OCI-LY7 (cell line): ENCODE data around the gene BHMT2. TPM values are rescaled to one million over a fixed set of nuclear protein-coding genes. Genes with fewer than 3 reads are reported as not detected.

Source experiments
- BruUV-seq: library from RNA; stranded (reverse); fragments of 400-500 nt; replicated peaks from 2 replicates; lab custom pipeline; 2021; lab: Mats Ljungman, UMichigan
- CTCF ChIA-PET: fragments of 300-600 bp; sonication (Branson Sonifier 250); formaldehyde crosslinking; loops from one replicate; lab custom pipeline; 2022; ENCODE audit warnings: antibody characterized with exemption; ENCODE audit not compliant: unreplicated experiment; lab: Charles Lee
- POLR2A ChIA-PET: fragments of 300-600 bp; sonication (Branson Sonifier 250); formaldehyde crosslinking; loops from one replicate; lab custom pipeline; 2022; ENCODE audit warnings: antibody characterized with exemption; lab: Charles Lee
- DNase-seq: peaks from one replicate; pipeline ENCODE4 v3.0.0-alpha.2; 2015; ENCODE audit warnings: low spot score
- H2AFZ ChIP-seq: fragments of 200-600 bp; sonication (generic), shearing (Covaris generic); 2 replicates; pipeline ENCODE4 v1.6.1; 2014; ENCODE audit warnings: mild to moderate bottlenecking, antibody characterized with exemption, low read length, moderate library complexity
- H3K27ac ChIP-seq: fragments of 200-600 bp; sonication (generic); 2 replicates; pipeline ENCODE4 v1.5.1; 2014; ENCODE audit warnings: mixed run types, low read depth, mild to moderate bottlenecking, moderate library complexity, low read length, inconsistent platforms; ENCODE audit not compliant: poor library complexity, severe bottlenecking
- H3K36me3 ChIP-seq: fragments of 200-600 bp; sonication (generic); 2 replicates; pipeline ENCODE4 v1.6.1; 2014; ENCODE audit warnings: mild to moderate bottlenecking, antibody characterized with exemption, low read length, moderate library complexity, mixed read lengths; ENCODE audit not compliant: insufficient read depth
- H3K4me1 ChIP-seq: fragments of 200-600 bp; sonication (generic); 2 replicates; pipeline ENCODE4 v1.5.1; 2014; ENCODE audit warnings: mild to moderate bottlenecking, low read length; ENCODE audit not compliant: insufficient read depth, poor library complexity, severe bottlenecking
- H3K4me2 ChIP-seq: fragments of 200-600 bp; sonication (generic); 2 replicates; pipeline ENCODE4 v1.6.1; 2014; ENCODE audit warnings: mild to moderate bottlenecking, low read length
- H3K4me3 ChIP-seq: fragments of 200-600 bp; sonication (generic); 2 replicates; pipeline ENCODE4 v1.5.1; 2014; ENCODE audit warnings: mild to moderate bottlenecking, low read depth, low read length; ENCODE audit not compliant: poor library complexity, severe bottlenecking
- H3K79me2 ChIP-seq: fragments of 200-600 bp; sonication (generic); 2 replicates; pipeline ENCODE4 v1.6.1; 2016; ENCODE audit warnings: low read depth, mild to moderate bottlenecking, low read length, moderate library complexity, mixed read lengths; ENCODE audit not compliant: insufficient read depth
- H3K9me2 ChIP-seq: fragments of 200-600 bp; sonication (generic); 2 replicates; pipeline ENCODE4 v1.6.1; 2016; ENCODE audit warnings: mild to moderate bottlenecking, low read length, mixed read lengths; ENCODE audit not compliant: insufficient read depth
- H3K9me3 ChIP-seq: fragments of 200-600 bp; sonication (generic); 2 replicates; pipeline ENCODE4 v1.6.1; 2014; ENCODE audit warnings: mild to moderate bottlenecking, mixed run types, low read length, mixed read lengths
- H4K20me1 ChIP-seq: fragments of 200-600 bp; sonication (generic); 2 replicates; pipeline ENCODE4 v1.6.1; 2014; ENCODE audit warnings: mild to moderate bottlenecking, antibody characterized with exemption, low read length, moderate library complexity, mixed read lengths; ENCODE audit not compliant: insufficient read depth
- CTCF ChIP-seq: fragments of 200-600 bp; sonication (generic); conservative IDR thresholded peaks from 2 replicates; pipeline ENCODE4 v1.5.1; 2014; ENCODE audit warnings: mild to moderate bottlenecking, antibody characterized with exemption, low read length, moderate library complexity, mixed read lengths
- EZH2phosphoT487 ChIP-seq: fragments of 200-600 bp; sonication (generic); IDR thresholded peaks from 2 replicates; pipeline ENCODE4 v1.6.1; 2018; ENCODE audit warnings: low read depth, borderline replicate concordance, mild to moderate bottlenecking, mixed run types, antibody characterized with exemption, low read length, moderate library complexity, mixed read lengths
- intact Hi-C: fragments of 100-400 bp; cut with micrococcal nuclease; formaldehyde crosslinking; loops from one replicate; pipeline ENCODE4 v1.10.0; 2022; ENCODE audit not compliant: unreplicated experiment
- total RNA-seq, 2 experiments: library from RNA; depleted of rRNA in 1 of 2; stranded (reverse); fragments of >200 nt in 1 of 2; shearing (Covaris generic) in 1 of 2; gene quantifications; 2 replicates each; pipeline ENCODE4 v1.2.3, GENCODE V29; 2014 to 2022

The BHMT2 gene
- total RNA-seq, 2 experiments from 2014 or later, result not detected

GRCh38 chr5:79081779-79082178 lies 12.2 kb downstream of the BHMT2 start:
- Histone ChIP-seq H3K79me2 (no peaks in the 10 kb centered on the region), H2AFZ (no peak overlapping the region), H4K20me1 (no peaks in the 10 kb centered on the region), H3K4me3 (no peak overlapping the region), H3K4me1 (no peaks in the 10 kb centered on the region), H3K27ac (no peak overlapping the region), H3K36me3 (no peaks in the 10 kb centered on the region), H3K9me2 (no peaks in the 10 kb centered on the region), H3K4me2 (no peak overlapping the region), H3K9me3 (no peaks in the 10 kb centered on the region)
- ChIA-PET POLR2A (interaction anchor here (0.7 kb wide), 1 partner anchor 387 kb away, joined by 4 read pairs; no protein-coding TSS in a partner anchor), CTCF (no interaction called here)
- no peak for TF ChIP-seq EZH2phosphoT487
- no peak for TF ChIP-seq CTCF
- BruUV-seq, result no TSS peak
- DNase-seq, result no peak
- intact Hi-C loops, result no loop called here

- Histone ChIP-seq H3K9me3 (no peaks in the 10 kb centered on the region), H3K4me3 (no peak overlapping the region), H4K20me1 (no peaks in the 10 kb centered on the region), H3K79me2 (no peaks in the 10 kb centered on the region), H3K36me3 (no peaks in the 10 kb centered on the region), H3K9me2 (no peaks in the 10 kb centered on the region), H2AFZ (no peak overlapping the region), H3K4me2 (no peak overlapping the region), H3K4me1 (no peaks in the 10 kb centered on the region), H3K27ac (no peak overlapping the region)
- ChIA-PET CTCF (no interaction called here), POLR2A (no interaction called here)
- TF ChIP-seq EZH2phosphoT487, result no peak
- TF ChIP-seq CTCF, result no peak
- BruUV-seq, result no TSS peak
- intact Hi-C loops, result no loop called here
- DNase-seq, result no peak
These were observed 16.5 kb downstream of the BHMT2 start for GRCh38 chr5:79086116-79086515.

GRCh38 chr5:79088507-79088906 lies 18.9 kb downstream of the BHMT2 start:
- H4K20me1 ChIP-seq, result no peaks in the 10 kb centered on the region
- intact Hi-C loops, result no loop called here
- no peak for TF ChIP-seq EZH2phosphoT487
- no peak for TF ChIP-seq CTCF
- no TSS peak for BruUV-seq
- no peak for DNase-seq
- H2AFZ ChIP-seq, result no peak overlapping the region
- H3K4me1 ChIP-seq, result no peaks in the 10 kb centered on the region
- no peak overlapping the region for H3K27ac ChIP-seq
- no peaks in the 10 kb centered on the region for H3K9me3 ChIP-seq
- no peaks in the 10 kb centered on the region for H3K79me2 ChIP-seq
- no peak overlapping the region for H3K4me2 ChIP-seq
- CTCF ChIA-PET, result no interaction called here
- POLR2A ChIA-PET, result no interaction called here
- no peaks in the 10 kb centered on the region for H3K9me2 ChIP-seq
- no peaks in the 10 kb centered on the region for H3K36me3 ChIP-seq
- H3K4me3 ChIP-seq, result no peak overlapping the region
